OCI-LY3 (cell line): ENCODE results near the gene GALNS.

Experiments used
- H2AFZ ChIP-seq: fragments of 200-600, 300-600 bp; shearing (Covaris generic); 2 replicates; pipeline ENCODE4 v1.6.0; 2014; ENCODE audit warnings: antibody characterized with exemption, low read depth, low read length
- H3K27ac ChIP-seq: fragments of 200-600, 300-600 bp; sonication (generic); 2 replicates; pipeline ENCODE4 v1.5.1; 2014; ENCODE audit warnings: mild to moderate bottlenecking, low read length, moderate library complexity, mixed read lengths
- H3K27me3 ChIP-seq: fragments of 200-600, 300-600 bp; sonication (generic); 2 replicates; pipeline ENCODE4 v1.6.1; 2014; ENCODE audit warnings: low read depth, low read length, mixed read lengths
- H3K36me3 ChIP-seq: fragments of 200-600, 300-600 bp; sonication (generic); replicated peaks from 2 replicates; pipeline ENCODE3; 2014; ENCODE audit warnings: low read depth, low read length, mixed read lengths
- H3K4me1 ChIP-seq: fragments of 300-600, 200-600 bp; sonication (generic); 2 replicates; pipeline ENCODE4 v1.6.1; 2014; ENCODE audit warnings: low read length, mixed read lengths
- H3K4me2 ChIP-seq: fragments of 200-600, 300-600 bp; sonication (generic); 2 replicates; pipeline ENCODE4 v1.6.1; 2014; ENCODE audit warnings: low read length, mixed read lengths
- H3K4me3 ChIP-seq: fragments of 300-600, 200-600 bp; sonication (generic); 2 replicates; pipeline ENCODE4 v1.5.1; 2014; ENCODE audit warnings: antibody characterized with exemption, mild to moderate bottlenecking, low read length, moderate library complexity
- H3K79me2 ChIP-seq: fragments of 300-600, 200-600 bp; shearing (Covaris generic); 2 replicates; pipeline ENCODE4 v1.6.1; 2014; ENCODE audit warnings: mild to moderate bottlenecking, low read length, mixed read lengths
- H3K9ac ChIP-seq: fragments of 300-600, 200-600 bp; shearing (Covaris generic); 2 replicates; pipeline ENCODE4 v1.6.0; 2014; ENCODE audit warnings: mild to moderate bottlenecking, low read length, moderate library complexity
- H3K9me3 ChIP-seq: fragments of 200-600, 300-600 bp; shearing (Covaris generic); 2 replicates; pipeline ENCODE4 v1.6.1; 2014; ENCODE audit warnings: low read length, mixed read lengths; ENCODE audit not compliant: insufficient read depth
- H4K20me1 ChIP-seq: fragments of 200-600, 300-600 bp; sonication (generic); 2 replicates; pipeline ENCODE4 v1.6.1; 2016; ENCODE audit warnings: low read length, mixed read lengths; ENCODE audit not compliant: insufficient read depth
- EZH2phosphoT487 ChIP-seq: fragments of 200-600 bp; shearing (Covaris generic); IDR thresholded peaks from 2 replicates; pipeline ENCODE4 v1.6.1; 2018; ENCODE audit warnings: antibody characterized with exemption, mixed run types, low read depth
- TF ChIP-seq, protein P1 (sequence below): fragments of 200-600, 300-600 bp; sonication (generic); IDR thresholded peaks from 2 replicates; pipeline ENCODE4 v1.5.1; 2014; ENCODE audit warnings: antibody characterized with exemption, low read length, low read depth

Gene GALNS

DNA sequence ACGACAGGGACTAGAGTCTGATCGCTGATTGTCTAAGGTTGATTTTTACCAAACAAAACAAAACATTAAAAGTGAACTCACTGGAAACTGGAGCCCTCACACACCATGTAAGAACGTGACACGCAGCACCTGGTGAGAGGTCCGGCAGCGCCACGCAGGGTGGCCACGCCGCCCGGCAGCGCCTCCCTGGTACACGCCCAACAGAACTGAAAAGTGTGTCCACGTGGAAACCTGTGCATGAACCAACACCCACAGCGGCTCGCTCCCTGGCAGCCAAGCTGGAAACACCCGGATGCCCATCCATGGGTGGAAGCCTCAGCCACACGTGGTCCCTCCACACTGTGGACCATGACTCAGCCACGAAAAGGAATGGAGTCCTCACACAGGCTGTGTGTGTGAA, 9.1 kb downstream of the GALNS start:
- Histone ChIP-seq H3K27ac (no peak overlapping the region), H3K4me1 (no peaks in the 10 kb centered on the region), H3K27me3 (no peaks in the 10 kb centered on the region), H2AFZ (no peak overlapping the region), H3K4me3 (no peak overlapping the region), H3K9ac (no peak overlapping the region), H3K36me3 (peaks cover 8% of the 10 kb centered on the region), H3K4me2 (no peak overlapping the region), H3K9me3 (no peaks in the 10 kb centered on the region), H4K20me1 (peaks cover 3% of the 10 kb centered on the region), H3K79me2 (no peaks in the 10 kb centered on the region)
- TF ChIP-seq, protein P1, sequence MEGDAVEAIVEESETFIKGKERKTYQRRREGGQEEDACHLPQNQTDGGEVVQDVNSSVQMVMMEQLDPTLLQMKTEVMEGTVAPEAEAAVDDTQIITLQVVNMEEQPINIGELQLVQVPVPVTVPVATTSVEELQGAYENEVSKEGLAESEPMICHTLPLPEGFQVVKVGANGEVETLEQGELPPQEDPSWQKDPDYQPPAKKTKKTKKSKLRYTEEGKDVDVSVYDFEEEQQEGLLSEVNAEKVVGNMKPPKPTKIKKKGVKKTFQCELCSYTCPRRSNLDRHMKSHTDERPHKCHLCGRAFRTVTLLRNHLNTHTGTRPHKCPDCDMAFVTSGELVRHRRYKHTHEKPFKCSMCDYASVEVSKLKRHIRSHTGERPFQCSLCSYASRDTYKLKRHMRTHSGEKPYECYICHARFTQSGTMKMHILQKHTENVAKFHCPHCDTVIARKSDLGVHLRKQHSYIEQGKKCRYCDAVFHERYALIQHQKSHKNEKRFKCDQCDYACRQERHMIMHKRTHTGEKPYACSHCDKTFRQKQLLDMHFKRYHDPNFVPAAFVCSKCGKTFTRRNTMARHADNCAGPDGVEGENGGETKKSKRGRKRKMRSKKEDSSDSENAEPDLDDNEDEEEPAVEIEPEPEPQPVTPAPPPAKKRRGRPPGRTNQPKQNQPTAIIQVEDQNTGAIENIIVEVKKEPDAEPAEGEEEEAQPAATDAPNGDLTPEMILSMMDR: no peak
- no peak for TF ChIP-seq EZH2phosphoT487

GRCh38 chr16:88846088-88846487, 10.7 kb downstream of the GALNS start:
- peaks cover 8% of the 10 kb centered on the region for H3K36me3 ChIP-seq
- no peaks in the 10 kb centered on the region for H3K27me3 ChIP-seq
- no peak overlapping the region for H3K9ac ChIP-seq
- no peak overlapping the region for H3K4me3 ChIP-seq
- H3K27ac ChIP-seq: no peak overlapping the region
- H2AFZ ChIP-seq: no peak overlapping the region
- H3K9me3 ChIP-seq: no peaks in the 10 kb centered on the region
- H3K4me2 ChIP-seq: no peak overlapping the region
- no peaks in the 10 kb centered on the region for H3K4me1 ChIP-seq
- H4K20me1 ChIP-seq: peaks cover 3% of the 10 kb centered on the region
- H3K79me2 ChIP-seq: no peaks in the 10 kb centered on the region
- TF ChIP-seq, protein P1: no peak
- TF ChIP-seq EZH2phosphoT487: no peak

- Histone ChIP-seq H3K9ac (no peak overlapping the region), H3K79me2 (no peaks in the 10 kb centered on the region), H2AFZ (no peak overlapping the region), H3K4me1 (no peaks in the 10 kb centered on the region), H4K20me1 (peaks cover 3% of the 10 kb centered on the region), H3K36me3 (peaks cover 5% of the 10 kb centered on the region), H3K9me3 (no peaks in the 10 kb centered on the region), H3K4me2 (no peak overlapping the region), H3K4me3 (no peak overlapping the region), H3K27me3 (no peaks in the 10 kb centered on the region), H3K27ac (no peak overlapping the region)
- TF ChIP-seq EZH2phosphoT487: no peak
- TF ChIP-seq, protein P1: no peak
These were observed 12.2 kb downstream of the GALNS start for GRCh38 chr16:88844419-88845036.

DNA sequence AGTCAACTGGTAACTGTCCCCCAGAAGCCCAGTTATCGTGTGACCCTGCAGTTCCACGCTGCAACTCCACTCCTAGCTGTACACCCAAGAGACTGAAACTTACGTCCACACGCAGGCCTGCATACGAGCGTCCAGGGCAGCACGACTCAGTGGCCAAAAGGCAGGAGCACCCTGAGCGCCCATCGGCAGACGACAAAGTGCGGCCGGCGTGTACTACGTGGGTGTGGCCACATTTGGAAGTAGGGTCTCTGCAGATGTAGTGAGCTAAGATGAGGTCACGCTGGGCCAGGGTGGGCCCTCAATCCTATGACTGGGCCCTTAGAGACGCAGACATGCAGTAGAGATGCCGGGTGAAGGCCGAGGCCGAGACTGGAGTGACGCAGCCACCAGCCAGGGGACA, 13.5 kb downstream of the GALNS start:
- Histone ChIP-seq H2AFZ (no peak overlapping the region), H3K27ac (no peak overlapping the region), H3K79me2 (no peaks in the 10 kb centered on the region), H3K9ac (no peak overlapping the region), H3K4me1 (no peaks in the 10 kb centered on the region), H3K4me2 (no peak overlapping the region), H3K4me3 (no peak overlapping the region), H3K27me3 (no peaks in the 10 kb centered on the region), H4K20me1 (peaks cover 3% of the 10 kb centered on the region), H3K36me3 (peaks cover 5% of the 10 kb centered on the region), H3K9me3 (no peaks in the 10 kb centered on the region)
- no peak for TF ChIP-seq EZH2phosphoT487
- TF ChIP-seq, protein P1: no peak
